Glutamatergic neuron (in vitro differentiated cells): Measurements from ENCODE around the gene ACSS1. TPM values are rescaled to one million over a fixed set of nuclear protein-coding genes. Genes with fewer than 3 reads are reported as not detected.

Experiments used
- DNase-seq: peaks from one replicate; pipeline ENCODE4 v3.0.0; 2022
- H3K27ac Mint-ChIP-seq: one replicate; pipeline ENCODE4 v1.8.0; 2020; ENCODE audit warnings: mild to moderate bottlenecking, mixed read lengths, inconsistent platforms; ENCODE audit not compliant: unreplicated experiment
- H3K27me3 Mint-ChIP-seq: one replicate; pipeline ENCODE4 v1.8.0; 2020; ENCODE audit warnings: mild to moderate bottlenecking, moderate library complexity, mixed read lengths, inconsistent platforms; ENCODE audit not compliant: unreplicated experiment
- H3K36me3 Mint-ChIP-seq: one replicate; pipeline ENCODE4 v1.8.0; 2020; ENCODE audit warnings: mild to moderate bottlenecking, mixed read lengths, inconsistent platforms; ENCODE audit not compliant: unreplicated experiment
- H3K4me1 Mint-ChIP-seq: one replicate; pipeline ENCODE4 v1.8.0; 2020; ENCODE audit warnings: mild to moderate bottlenecking, low read depth, mixed read lengths, inconsistent platforms; ENCODE audit not compliant: unreplicated experiment
- H3K4me3 Mint-ChIP-seq: one replicate; pipeline ENCODE4 v1.8.0; 2020; ENCODE audit warnings: mild to moderate bottlenecking, mixed read lengths, inconsistent platforms; ENCODE audit not compliant: unreplicated experiment
- H3K9me3 Mint-ChIP-seq: one replicate; pipeline ENCODE4 v1.8.0; 2020; ENCODE audit warnings: mild to moderate bottlenecking, moderate library complexity, mixed read lengths, inconsistent platforms; ENCODE audit not compliant: unreplicated experiment
- CTCF ChIP-seq: fragments of 200-600 bp; sonication (generic); IDR thresholded peaks from one replicate; pipeline ENCODE4 v1.5.0; 2021; ENCODE audit not compliant: partially characterized antibody, unreplicated experiment
- total RNA-seq: library from RNA; stranded (reverse); fragmentation: NEBNext Ultra II Directional; extraction: Animal tissue kit (Norgen Biotek cat#: 25700); gene quantifications from one replicate; pipeline ENCODE4 v1.2.1, GENCODE V29; 2021; ENCODE audit not compliant: unreplicated experiment

The ACSS1 gene
- total RNA-seq, 1 donor from 2014 or later: not detected

DNA sequence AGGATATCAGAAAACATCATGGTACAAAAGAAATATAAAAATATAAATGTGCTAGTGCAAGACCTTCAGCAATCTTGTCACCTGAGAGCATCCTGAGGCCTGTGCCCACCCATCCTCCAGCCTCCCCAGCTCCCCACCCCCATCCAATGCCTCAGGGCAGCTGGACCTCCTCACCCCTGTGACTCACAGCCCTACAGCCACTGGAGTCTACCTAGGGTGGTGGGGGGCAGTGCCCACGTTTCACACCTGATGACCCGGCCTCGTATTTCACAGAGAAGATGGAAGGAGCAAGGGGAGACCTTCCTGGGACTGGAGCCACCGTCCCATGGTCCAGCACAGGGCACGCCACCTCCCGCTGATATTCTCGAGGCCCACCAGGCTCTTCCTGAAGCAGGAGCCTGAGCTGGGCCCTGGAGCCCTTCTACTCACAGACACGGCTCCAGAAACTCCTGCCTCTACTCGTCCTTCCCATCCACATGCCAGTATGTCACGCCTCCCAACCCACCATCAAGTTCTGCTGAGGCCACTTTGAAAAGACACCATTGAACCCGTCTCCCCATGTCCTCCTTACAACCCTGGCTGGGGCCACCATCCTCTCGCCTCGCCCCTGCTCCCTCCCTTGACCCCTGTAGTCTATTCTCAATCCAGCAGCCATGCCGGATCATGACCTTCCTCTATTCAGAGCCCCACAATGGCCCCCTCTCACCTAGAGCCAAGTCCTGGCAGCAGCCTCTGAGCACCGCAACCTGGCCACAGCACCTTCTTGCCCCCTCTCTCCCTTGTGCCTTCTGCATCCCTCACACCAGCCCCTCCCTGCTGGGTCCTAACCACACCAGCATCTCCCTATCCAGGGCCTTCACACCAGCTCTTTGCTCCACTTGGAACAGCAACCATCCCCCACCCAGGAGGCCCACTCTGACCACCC is 78.6 kb downstream of the ACSS1 start:
- Mint-ChIP-seq H3K4me3 (peak overlapping the region; percentile 38), H3K9me3 (peaks cover 10% of the 10 kb centered on the region), H3K4me1 (peaks cover 5% of the 10 kb centered on the region), H3K27me3 (peaks cover 6% of the 10 kb centered on the region), H3K36me3 (peaks cover 53% of the 10 kb centered on the region), H3K27ac (peak overlapping the region; percentile 8)
- DNase-seq: no peak
- no peak for TF ChIP-seq CTCF

DNA sequence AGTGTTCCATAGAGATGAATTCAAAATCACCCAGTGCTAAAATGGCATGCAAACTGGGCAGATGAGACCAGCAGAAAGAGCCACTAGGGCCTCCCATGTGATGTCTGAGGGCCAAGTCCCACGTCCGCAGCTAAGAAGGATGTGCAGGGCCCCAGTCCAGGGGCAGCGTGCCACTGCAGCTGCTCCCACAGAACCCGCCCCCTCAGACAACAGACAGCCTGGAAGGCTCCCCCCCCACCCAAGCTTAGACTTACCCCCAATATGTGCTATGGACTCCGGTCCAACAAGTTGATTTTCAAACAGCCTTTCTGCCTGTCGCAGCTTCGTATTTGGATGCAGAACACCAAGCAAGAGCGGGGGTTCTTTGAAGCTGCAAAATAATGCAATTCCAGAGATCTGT is 79.4 kb downstream of the ACSS1 start:
- H3K4me3 Mint-ChIP-seq: no peak overlapping the region
- H3K9me3 Mint-ChIP-seq: peaks cover 10% of the 10 kb centered on the region
- H3K4me1 Mint-ChIP-seq: peaks cover 8% of the 10 kb centered on the region
- H3K27me3 Mint-ChIP-seq: peaks cover 6% of the 10 kb centered on the region
- DNase-seq: no peak
- H3K27ac Mint-ChIP-seq: no peak overlapping the region
- H3K36me3 Mint-ChIP-seq: peaks cover 53% of the 10 kb centered on the region
- no peak for TF ChIP-seq CTCF

DNA sequence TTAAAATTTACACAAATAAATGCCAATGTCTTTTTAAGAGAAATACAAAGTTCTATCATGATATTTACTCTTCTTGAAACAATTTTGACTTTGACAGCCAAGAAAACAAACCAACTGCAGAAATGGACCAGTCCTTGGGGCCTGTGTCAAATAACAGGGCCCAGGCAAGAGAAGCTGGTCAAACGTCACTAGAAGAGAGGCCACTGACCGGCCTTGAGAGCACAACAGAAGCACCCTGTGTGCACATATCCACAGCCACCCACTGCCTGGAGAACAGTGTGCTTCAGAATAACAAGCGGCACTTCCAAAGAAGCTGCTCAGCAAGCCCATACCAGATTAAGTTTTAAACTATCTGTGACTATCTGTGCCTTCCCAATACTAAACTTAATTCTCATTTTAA is 80.1 kb downstream of the ACSS1 start:
- Mint-ChIP-seq H3K9me3 (peaks cover 15% of the 10 kb centered on the region), H3K27ac (no peak overlapping the region), H3K27me3 (peaks cover 6% of the 10 kb centered on the region), H3K4me1 (peaks cover 15% of the 10 kb centered on the region), H3K4me3 (no peak overlapping the region), H3K36me3 (peaks cover 53% of the 10 kb centered on the region)
- DNase-seq: no peak
- TF ChIP-seq CTCF: no peak

- peaks cover 50% of the 10 kb centered on the region for H3K36me3 Mint-ChIP-seq
- peaks cover 14% of the 10 kb centered on the region for H3K9me3 Mint-ChIP-seq
- peaks cover 5% of the 10 kb centered on the region for H3K27me3 Mint-ChIP-seq
- TF ChIP-seq CTCF: no peak
- DNase-seq: no peak
- H3K4me1 Mint-ChIP-seq: peaks cover 16% of the 10 kb centered on the region
- no peak overlapping the region for H3K27ac Mint-ChIP-seq
- no peak overlapping the region for H3K4me3 Mint-ChIP-seq
Observed at GRCh38 chr20:24977336-24977735, 80.6 kb downstream of the ACSS1 start.

DNA sequence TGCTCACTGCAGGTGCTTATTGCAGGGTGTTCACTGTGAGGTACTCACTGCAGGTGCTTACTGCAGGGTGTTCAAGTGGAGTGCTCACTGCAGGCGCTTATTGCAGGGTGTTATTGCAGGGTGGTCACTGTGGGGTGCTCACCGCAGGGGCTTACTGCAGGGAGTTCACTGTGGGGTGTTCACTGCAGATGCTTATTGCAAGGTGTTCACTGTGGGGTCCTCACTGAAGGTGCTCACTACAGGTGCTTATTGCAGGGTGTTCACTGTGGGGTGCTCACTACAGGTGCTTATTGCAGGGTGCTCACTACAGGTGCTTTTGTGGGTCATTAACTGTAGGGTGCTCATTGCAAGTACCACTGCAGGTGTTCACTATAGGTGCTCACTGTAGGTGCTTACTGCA is 85.6 kb downstream of the ACSS1 start:
- no peak overlapping the region for H3K4me3 Mint-ChIP-seq
- peaks cover 7% of the 10 kb centered on the region for H3K27me3 Mint-ChIP-seq
- peaks cover 24% of the 10 kb centered on the region for H3K9me3 Mint-ChIP-seq
- peaks cover 21% of the 10 kb centered on the region for H3K36me3 Mint-ChIP-seq
- no peak for DNase-seq
- no peak for TF ChIP-seq CTCF
- no peak overlapping the region for H3K27ac Mint-ChIP-seq
- peaks cover 52% of the 10 kb centered on the region for H3K4me1 Mint-ChIP-seq
